ES-I3 (cell line): ENCODE measurements around the gene UBR3.

Experiments
- H3K36me3 ChIP-seq: 2 replicates; pipeline ENCODE4 v1.6.1; 2013; ENCODE audit warnings: mild to moderate bottlenecking, low read length, control low read depth, moderate library complexity; ENCODE audit not compliant: insufficient read depth
- H3K4me1 ChIP-seq: 2 replicates; pipeline ENCODE4 v1.6.1; 2013; ENCODE audit warnings: mild to moderate bottlenecking, control low read depth, low read length; ENCODE audit not compliant: insufficient read depth
- H3K9ac ChIP-seq: 2 replicates; pipeline ENCODE4 v1.6.1; 2013; ENCODE audit warnings: low read depth, mild to moderate bottlenecking, low read length, moderate library complexity
- H3K9me3 ChIP-seq: 2 replicates; pipeline ENCODE4 v1.6.1; 2013; ENCODE audit warnings: mild to moderate bottlenecking, low read length, moderate library complexity; ENCODE audit not compliant: control insufficient read depth, insufficient read depth

The UBR3 gene

GRCh38 chr2:170030040-170030439, 202.8 kb downstream of the UBR3 start:
- H3K9me3 ChIP-seq = no peaks in the 10 kb centered on the region
- H3K36me3 ChIP-seq = no peaks in the 10 kb centered on the region; the same call in 1 of the 2 replicates
- H3K9ac ChIP-seq = no peak overlapping the region
- H3K4me1 ChIP-seq = no peaks in the 10 kb centered on the region

- Histone ChIP-seq H3K4me1 (no peaks in the 10 kb centered on the region), H3K9me3 (no peaks in the 10 kb centered on the region), H3K9ac (no peak overlapping the region), H3K36me3 (no peaks in the 10 kb centered on the region; the same call in 1 of the 2 replicates)
Measured at GRCh38 chr2:170031288-170031687, 204.0 kb downstream of the UBR3 start.

GRCh38 chr2:170034596-170034995, 207.3 kb downstream of the UBR3 start:
- H3K9me3 ChIP-seq = no peaks in the 10 kb centered on the region
- no peaks in the 10 kb centered on the region; the same call in 1 of the 2 replicates for H3K36me3 ChIP-seq
- no peaks in the 10 kb centered on the region for H3K4me1 ChIP-seq
- H3K9ac ChIP-seq = no peak overlapping the region

DNA sequence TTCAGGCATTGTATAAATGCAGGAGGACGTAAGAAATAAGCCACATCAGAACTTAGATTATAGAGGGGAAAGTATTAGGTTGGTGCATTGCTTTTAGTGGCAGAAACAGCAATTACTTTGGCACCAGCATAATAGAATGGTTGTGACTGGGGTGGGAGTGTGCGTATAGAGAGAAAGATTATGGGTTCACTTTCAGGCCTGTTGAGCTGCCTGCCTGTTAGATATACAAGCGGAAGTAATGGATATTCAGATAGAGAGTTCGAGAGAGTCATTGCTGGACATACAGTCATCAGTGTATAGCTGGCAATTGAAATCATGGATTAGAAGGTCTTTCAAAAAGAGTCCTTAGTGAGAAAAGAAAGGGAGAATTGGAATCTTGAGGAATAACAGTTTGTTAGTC, 211.5 kb downstream of the UBR3 start:
- Histone ChIP-seq H3K36me3 (no peaks in the 10 kb centered on the region), H3K4me1 (no peaks in the 10 kb centered on the region), H3K9ac (no peak overlapping the region), H3K9me3 (no peaks in the 10 kb centered on the region)

GRCh38 chr2:170039401-170040172, 212.3 kb downstream of the UBR3 start:
- Histone ChIP-seq H3K4me1 (no peaks in the 10 kb centered on the region), H3K9ac (no peak overlapping the region), H3K36me3 (no peaks in the 10 kb centered on the region), H3K9me3 (no peaks in the 10 kb centered on the region)

- no peaks in the 10 kb centered on the region for H3K9me3 ChIP-seq
- H3K4me1 ChIP-seq = no peaks in the 10 kb centered on the region
- no peak overlapping the region for H3K9ac ChIP-seq
- H3K36me3 ChIP-seq = no peaks in the 10 kb centered on the region
Measured at GRCh38 chr2:170044751-170045478, 217.7 kb downstream of the UBR3 start.

- H3K9me3 ChIP-seq = no peaks in the 10 kb centered on the region
- H3K9ac ChIP-seq = no peak overlapping the region
- H3K36me3 ChIP-seq = no peaks in the 10 kb centered on the region
- no peaks in the 10 kb centered on the region for H3K4me1 ChIP-seq
Measured at GRCh38 chr2:170047331-170048065, 220.2 kb downstream of the UBR3 start.

GRCh38 chr2:170052151-170052550, 224.9 kb downstream of the UBR3 start:
- no peaks in the 10 kb centered on the region for H3K9me3 ChIP-seq
- H3K36me3 ChIP-seq = no peaks in the 10 kb centered on the region
- H3K4me1 ChIP-seq = 0 out of 2 replicates have a peak, but pooled peaks cover 5% of the 10 kb centered on the region
- H3K9ac ChIP-seq = no peak overlapping the region

- Histone ChIP-seq H3K4me1 (0 out of 2 replicates have a peak, but pooled peaks cover 5% of the 10 kb centered on the region), H3K9ac (no peak overlapping the region), H3K36me3 (no peaks in the 10 kb centered on the region), H3K9me3 (no peaks in the 10 kb centered on the region)
Measured at GRCh38 chr2:170054997-170055396, 227.7 kb downstream of the UBR3 start.

- H3K4me1 ChIP-seq = 0 out of 2 replicates have a peak, but pooled peaks cover 5% of the 10 kb centered on the region
- no peaks in the 10 kb centered on the region for H3K9me3 ChIP-seq
- H3K9ac ChIP-seq = no peak overlapping the region
- H3K36me3 ChIP-seq = no peaks in the 10 kb centered on the region
Measured at GRCh38 chr2:170056900-170057299, 229.6 kb downstream of the UBR3 start.

DNA sequence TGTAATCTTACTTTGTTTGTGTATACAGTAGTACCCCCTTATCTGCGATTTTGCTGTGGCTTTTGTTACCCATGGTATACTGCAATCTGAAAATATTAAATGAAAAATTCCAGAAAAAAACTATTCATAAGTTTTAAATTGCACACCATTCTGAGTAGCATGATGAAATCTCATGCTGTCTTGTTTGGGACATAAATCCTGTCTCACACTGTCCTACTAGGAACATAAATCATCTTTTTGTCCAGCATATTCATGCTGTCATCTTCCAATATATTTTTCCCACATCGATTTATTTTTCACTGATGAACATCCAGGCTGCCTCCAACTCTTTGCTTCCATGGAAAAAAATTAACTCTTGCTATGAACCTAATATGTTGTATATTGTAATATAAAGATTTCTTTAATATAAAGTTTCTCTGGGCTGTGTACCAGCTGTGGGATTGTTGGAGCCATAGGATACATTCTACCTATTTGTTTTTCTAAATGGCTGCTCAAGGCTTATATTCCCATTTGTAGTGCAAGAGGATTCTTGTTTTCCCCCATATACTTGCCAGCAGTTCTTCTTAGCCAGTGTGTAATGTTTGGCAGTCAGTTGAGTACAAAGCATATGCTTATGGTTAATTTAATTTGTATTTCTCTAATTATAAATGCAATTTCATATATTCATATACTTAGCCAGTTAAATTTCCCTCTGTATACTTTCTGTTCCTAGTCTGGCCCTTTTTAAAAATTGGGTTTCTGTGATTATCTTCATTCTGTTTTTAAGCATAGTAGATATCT, 236.4 kb downstream of the UBR3 start:
- Histone ChIP-seq H3K4me1 (no peaks in the 10 kb centered on the region), H3K9me3 (no peaks in the 10 kb centered on the region), H3K9ac (no peak overlapping the region), H3K36me3 (0 out of 2 replicates have a peak, but pooled peaks cover 3% of the 10 kb centered on the region)

GRCh38 chr2:170070778-170071177, 243.5 kb downstream of the UBR3 start:
- Histone ChIP-seq H3K4me1 (peaks cover 2% of the 10 kb centered on the region; the same call in 1 of the 2 replicates), H3K9me3 (no peaks in the 10 kb centered on the region), H3K36me3 (0 out of 2 replicates have a peak, but pooled peaks cover 3% of the 10 kb centered on the region), H3K9ac (no peak overlapping the region)

DNA sequence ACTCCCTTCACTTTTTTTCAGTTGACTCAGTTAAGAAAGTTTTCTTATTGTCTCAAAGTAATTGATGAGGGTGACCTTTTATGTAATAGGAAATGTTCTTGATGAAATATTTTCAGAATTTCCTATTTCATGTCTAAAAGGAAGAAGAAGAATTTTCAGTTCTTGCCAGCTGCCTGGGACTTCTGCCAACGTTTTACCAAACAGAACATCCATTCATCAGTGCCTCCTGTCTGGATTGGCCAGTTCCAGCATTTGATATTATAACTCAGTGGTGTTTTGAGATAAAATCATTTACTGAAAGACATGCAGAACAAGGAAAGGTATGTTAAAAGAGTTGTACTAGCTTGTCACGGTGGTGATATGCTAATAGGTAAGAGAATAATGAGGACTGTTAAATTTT, 246.0 kb downstream of the UBR3 start:
- no peaks in the 10 kb centered on the region for H3K36me3 ChIP-seq
- no peaks in the 10 kb centered on the region for H3K9me3 ChIP-seq
- no peak overlapping the region for H3K9ac ChIP-seq
- H3K4me1 ChIP-seq = peaks cover 14% of the 10 kb centered on the region

DNA sequence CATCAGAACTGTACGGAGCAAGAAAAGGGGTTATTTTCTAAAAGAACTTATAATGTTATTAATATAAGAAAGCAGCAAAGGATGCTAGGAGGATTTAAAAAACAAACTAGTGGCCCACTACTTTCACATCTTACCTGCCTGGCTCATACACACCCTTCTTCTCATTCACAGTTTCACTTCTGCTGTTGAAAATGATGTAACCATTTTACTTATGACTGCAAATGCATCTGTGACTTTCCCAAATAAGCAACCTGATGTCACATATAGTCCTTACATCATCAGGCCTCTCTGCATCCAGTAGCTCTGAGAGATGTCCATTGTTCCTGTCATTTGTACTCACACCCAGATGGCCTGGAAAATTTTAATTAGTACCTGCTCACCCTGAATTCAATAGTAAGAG, 248.9 kb downstream of the UBR3 start:
- Histone ChIP-seq H3K36me3 (no peaks in the 10 kb centered on the region), H3K4me1 (peaks cover 20% of the 10 kb centered on the region), H3K9ac (no peak overlapping the region), H3K9me3 (no peaks in the 10 kb centered on the region)
